ENCODE results near the gene THRA. TPM values are rescaled to one million over a fixed set of nuclear protein-coding genes. Genes with fewer than 3 reads are reported as not detected.

Gene THRA
- total and polyA plus RNA-seq, 2 donors (not counting 3 experiments of a cell fraction or from before 2014, with no cell fraction given) = 17.4 to 29.6 TPM

DNA sequence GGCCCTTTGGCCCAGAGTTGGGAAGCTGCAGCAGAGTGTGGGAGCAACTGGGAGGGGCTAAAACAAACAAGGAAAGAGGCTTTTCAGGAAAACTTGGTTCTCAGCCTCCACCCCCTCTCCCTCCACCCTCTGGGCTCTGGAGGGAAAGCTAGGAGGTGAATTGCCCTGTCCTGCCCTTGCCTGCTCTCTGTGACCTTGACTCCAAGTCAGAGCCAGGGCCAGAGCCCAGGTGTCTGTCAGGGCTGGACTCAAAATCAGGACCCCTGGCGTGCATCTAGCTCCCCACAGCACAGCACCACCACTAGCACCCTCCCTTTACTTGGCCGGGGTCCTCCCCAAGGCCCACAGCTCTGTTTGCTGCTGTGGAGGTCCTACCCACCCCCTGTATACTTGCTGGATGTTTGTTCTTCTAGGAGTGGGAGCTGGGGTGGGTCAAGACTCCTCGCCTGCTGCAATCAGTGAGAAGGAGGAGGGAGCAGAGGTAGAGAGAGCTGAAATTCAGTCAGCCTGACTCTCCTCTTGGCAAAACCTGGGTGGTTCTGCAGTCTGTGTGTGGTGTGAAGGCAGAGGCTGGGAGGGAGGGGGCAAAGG, 40.4 kb downstream of the THRA start:
- TF ChIP-seq MYC (IDR thresholded peaks at IDR 0.05; ENCODE audit: low read depth, low read length) = no peak
- TF ChIP-seq FOS (IDR thresholded peaks at IDR 0.05; ENCODE audit: borderline replicate concordance, insufficient read depth, low read length) = no peak
- no peak for TF ChIP-seq POLR2A (IDR thresholded peaks at IDR 0.05; ENCODE audit: low read depth, low read length)
- no peak for TF ChIP-seq GATA2 (IDR thresholded peaks at IDR 0.05; ENCODE audit: insufficient read depth, insufficient read length, low read depth, low read length)
- TF ChIP-seq POLR2AphosphoS5 (IDR thresholded peaks at IDR 0.05; ENCODE audit: insufficient read depth, low read depth, low read length) = no peak
- TF ChIP-seq JUN (IDR thresholded peaks at IDR 0.05; ENCODE audit: borderline replicate concordance, insufficient read depth, insufficient read length, low read depth) = no peak
- TF ChIP-seq EZH2 (IDR thresholded peaks at IDR 0.05; ENCODE audit: borderline replicate concordance, low read depth, low read length, severe bottlenecking) = no peak
- TF ChIP-seq, protein P1, sequence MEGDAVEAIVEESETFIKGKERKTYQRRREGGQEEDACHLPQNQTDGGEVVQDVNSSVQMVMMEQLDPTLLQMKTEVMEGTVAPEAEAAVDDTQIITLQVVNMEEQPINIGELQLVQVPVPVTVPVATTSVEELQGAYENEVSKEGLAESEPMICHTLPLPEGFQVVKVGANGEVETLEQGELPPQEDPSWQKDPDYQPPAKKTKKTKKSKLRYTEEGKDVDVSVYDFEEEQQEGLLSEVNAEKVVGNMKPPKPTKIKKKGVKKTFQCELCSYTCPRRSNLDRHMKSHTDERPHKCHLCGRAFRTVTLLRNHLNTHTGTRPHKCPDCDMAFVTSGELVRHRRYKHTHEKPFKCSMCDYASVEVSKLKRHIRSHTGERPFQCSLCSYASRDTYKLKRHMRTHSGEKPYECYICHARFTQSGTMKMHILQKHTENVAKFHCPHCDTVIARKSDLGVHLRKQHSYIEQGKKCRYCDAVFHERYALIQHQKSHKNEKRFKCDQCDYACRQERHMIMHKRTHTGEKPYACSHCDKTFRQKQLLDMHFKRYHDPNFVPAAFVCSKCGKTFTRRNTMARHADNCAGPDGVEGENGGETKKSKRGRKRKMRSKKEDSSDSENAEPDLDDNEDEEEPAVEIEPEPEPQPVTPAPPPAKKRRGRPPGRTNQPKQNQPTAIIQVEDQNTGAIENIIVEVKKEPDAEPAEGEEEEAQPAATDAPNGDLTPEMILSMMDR (IDR thresholded peaks at IDR 0.05; ENCODE audit: extremely low read depth in 1 of 2, insufficient read depth in 1 of 2, low read depth in 1 of 2, low read length in 2 of 2) = no peak
- TF ChIP-seq, protein P2, sequence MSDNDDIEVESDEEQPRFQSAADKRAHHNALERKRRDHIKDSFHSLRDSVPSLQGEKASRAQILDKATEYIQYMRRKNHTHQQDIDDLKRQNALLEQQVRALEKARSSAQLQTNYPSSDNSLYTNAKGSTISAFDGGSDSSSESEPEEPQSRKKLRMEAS (IDR thresholded peaks at IDR 0.05; ENCODE audit: insufficient read depth, insufficient read length) = no peak
- Histone ChIP-seq H2AFZ (ENCODE audit: low read depth, low read length) (no peak overlapping the region), H3K9me3 (replicated peaks; ENCODE audit: control insufficient read depth, insufficient read depth, low read length) (no peaks in the 10 kb centered on the region), H3K27ac (ENCODE audit: insufficient read depth, low read depth, low read length) (no peak overlapping the region), H3K4me1 (ENCODE audit: control insufficient read depth, extremely low read depth, insufficient read depth, low read length) (peaks cover 43% of the 10 kb centered on the region), H3K79me2 (ENCODE audit: control insufficient read depth, insufficient read depth, low read length) (no peaks in the 10 kb centered on the region), H3K4me3 (replicated peaks in 1 of 3; ENCODE audit: insufficient read depth in 1 of 3, low read depth in 1 of 3, low read length in 3 of 3) (no peak overlapping the region), H3K27me3 (ENCODE audit: control insufficient read depth in 2 of 2, insufficient read depth in 2 of 2, low read length in 2 of 2) (no peaks in the 10 kb centered on the region), H3K9me1 (replicated peaks; ENCODE audit: control insufficient read depth, extremely low read depth, insufficient read depth, low read length) (no peaks in the 10 kb centered on the region), H4K20me1 (replicated peaks; ENCODE audit: control insufficient read depth, extremely low read depth, insufficient read depth, low read length) (no peaks in the 10 kb centered on the region), H3K4me2 (ENCODE audit: insufficient read depth, low read length) (no peak overlapping the region), H3K36me3 (ENCODE audit: control insufficient read depth in 2 of 2, extremely low read depth in 1 of 2, insufficient read depth in 2 of 2, low read length in 2 of 2) (no peaks in the 10 kb centered on the region), H3K9ac (replicated peaks; ENCODE audit: extremely low read depth, insufficient read depth, low read length) (no peak overlapping the region)
- ChIA-PET POLR2A (no interaction called here), CTCF (interaction anchor here (0.8 to 1.8 kb wide), 4 partner anchors 9 to 82 kb away, joined by 3 to 22 read pairs (median 4); no protein-coding TSS in a partner anchor)
- FAIRE-seq (no peak), DNase-seq (ENCODE audit: low read depth, low spot score) (no peak)
- dilution Hi-C loops (cut with MboI; ENCODE audit: extremely low pct_ligation_motif_present, low sequenced_read_pairs) (no loop called here), intact Hi-C loops (cut with micrococcal nuclease) (no loop called here)
- BruUV-seq (replicated peaks) = no TSS peak

Data from endothelial cell of umbilical vein (primary cell).